Common myeloid progenitor, CD34-positive (primary cell): ENCODE data around the gene CD1E.

Experiments used
- CTCF ChIA-PET: fragments of 350-600 bp; sonication (Branson Sonifier 250); formaldehyde crosslinking; loops from one replicate; lab custom pipeline; 2021; ENCODE audit warnings: antibody characterized with exemption; lab: Charles Lee
- POLR2A ChIA-PET: fragments of 350-600 bp; sonication (Branson Sonifier 250); formaldehyde crosslinking; loops from one replicate; lab custom pipeline; 2021; ENCODE audit warnings: antibody characterized with exemption; lab: Charles Lee
- DNase-seq, 3 donors: peaks; one replicate each; pipeline versions ENCODE4 v3.0.0 to v3.0.0-alpha.2; 2013
- H3K27ac ChIP-seq, 2 experiments: 1 replicate in 1 of 2; 2 replicates in 1 of 2; pipeline ENCODE4 v1.7.0; 2013; ENCODE audit warnings: inconsistent platforms in 2 of 2, low read length in 2 of 2, mild to moderate bottlenecking in 2 of 2, low read depth in 1 of 2, moderate library complexity in 1 of 2; ENCODE audit not compliant: severe bottlenecking in 2 of 2, insufficient read depth in 1 of 2, poor library complexity in 1 of 2
- H3K27me3 ChIP-seq, 5 experiments: replicated peaks in 2 of 5; 1 replicate in 3 of 5; 2 replicates in 2 of 5; pipeline versions ENCODE4 v1.6.1 to v1.7.0; 2013; ENCODE audit warnings: low read length in 4 of 5, mild to moderate bottlenecking in 2 of 5, moderate library complexity in 2 of 5, inconsistent platforms in 1 of 5; ENCODE audit not compliant: insufficient read depth in 5 of 5, control insufficient read depth in 4 of 5
- H3K36me3 ChIP-seq, 4 experiments: 1 replicate in 2 of 4; 2 replicates in 2 of 4; pipeline versions ENCODE4 v1.6.1 to v1.7.0; 2013; ENCODE audit warnings: low read length in 3 of 4, control low read depth in 1 of 4, mild to moderate bottlenecking in 1 of 4; ENCODE audit not compliant: control insufficient read depth in 4 of 4, insufficient read depth in 4 of 4
- H3K4me1 ChIP-seq, 4 experiments: 1 replicate in 3 of 4; 2 replicates in 1 of 4; pipeline versions ENCODE4 v1.6.1 to v1.7.1; 2013; ENCODE audit warnings: low read length in 3 of 4, mild to moderate bottlenecking in 3 of 4, control low read depth in 1 of 4, inconsistent platforms in 1 of 4, moderate library complexity in 1 of 4; ENCODE audit not compliant: control insufficient read depth in 4 of 4, insufficient read depth in 4 of 4; ENCODE audit errors: control extremely low read depth in 1 of 4
- H3K4me3 ChIP-seq, 7 experiments: 1 replicate in 4 of 7; 2 replicates in 3 of 7; pipeline versions ENCODE4 v1.5.1 to v1.7.0; 2013; ENCODE audit warnings: mild to moderate bottlenecking in 7 of 7, low read length in 6 of 7, moderate library complexity in 6 of 7, inconsistent platforms in 2 of 7, low read depth in 2 of 7, control low read depth in 1 of 7; ENCODE audit not compliant: insufficient read depth in 4 of 7, control insufficient read depth in 1 of 7; ENCODE audit errors: extremely low read depth in 1 of 7
- H3K9me3 ChIP-seq, 5 experiments: 1 replicate in 4 of 5; 2 replicates in 1 of 5; pipeline versions ENCODE4 v1.6.1 to v1.7.1; 2013; ENCODE audit warnings: low read length in 4 of 5, mild to moderate bottlenecking in 2 of 5, inconsistent platforms in 1 of 5, low read depth in 1 of 5, moderate library complexity in 1 of 5; ENCODE audit not compliant: control insufficient read depth in 4 of 5, insufficient read depth in 2 of 5; ENCODE audit errors: control extremely low read depth in 1 of 5
- WGBS: methylation state at CpG from one replicate; pipeline ENCODE4 v1.1.5; 2013; ENCODE audit not compliant: insufficient coverage; 5-methylcytosine and 5-hydroxymethylcytosine counted together

The CD1E gene

DNA sequence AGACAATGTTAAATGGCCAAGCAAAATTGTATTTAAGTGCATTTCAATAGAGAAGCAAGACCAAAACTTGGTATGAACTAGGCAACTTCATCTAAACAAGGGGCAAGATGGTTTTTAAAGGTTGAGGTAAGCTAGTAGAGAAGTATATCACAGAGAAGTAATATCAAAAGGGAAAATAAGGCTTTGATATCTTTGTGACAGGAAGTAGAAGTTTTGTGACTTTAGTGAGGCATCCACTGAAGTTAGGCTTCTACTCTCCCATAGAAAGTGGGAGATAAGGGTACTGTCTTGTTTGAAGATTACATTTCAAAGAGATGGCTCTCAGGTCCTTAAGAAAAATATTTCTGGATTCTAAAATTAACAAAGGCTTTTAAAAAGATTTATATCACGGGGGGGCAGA, 36.6 kb downstream of the CD1E start:
- no peaks in the 10 kb centered on the region for H3K9me3 ChIP-seq
- H3K4me3 ChIP-seq, result no peak overlapping the region
- ChIA-PET POLR2A (no interaction called here), CTCF (no interaction called here)
- no peak overlapping the region for H3K27ac ChIP-seq
- H3K27me3 ChIP-seq, result no peaks in the 10 kb centered on the region
- H3K4me1 ChIP-seq, result no peaks in the 10 kb centered on the region
- no CpG with 5 or more reads among the region's 1 CpG for WGBS
- no peak for DNase-seq
- no peaks in the 10 kb centered on the region for H3K36me3 ChIP-seq

DNA sequence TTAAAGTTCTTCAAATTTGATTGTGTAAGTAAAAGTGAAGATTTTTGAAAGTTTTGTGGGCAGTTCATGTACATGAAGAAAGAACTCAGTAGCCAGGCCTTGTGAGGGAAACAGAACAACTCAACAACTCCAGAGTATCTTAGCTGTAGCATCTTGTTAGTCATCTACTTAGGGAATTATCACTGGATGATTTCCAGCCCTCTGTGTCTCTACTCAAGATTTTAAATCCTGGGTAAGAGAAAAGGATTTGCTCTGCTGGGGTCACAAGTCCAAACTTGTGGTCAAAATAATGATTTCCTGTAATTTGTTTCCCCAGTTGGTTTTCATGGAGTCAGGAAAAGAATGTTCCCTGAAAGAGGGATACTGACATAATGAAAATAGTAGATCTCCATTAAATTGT, 37.4 kb downstream of the CD1E start:
- Histone ChIP-seq H3K36me3 (no peaks in the 10 kb centered on the region), H3K4me1 (no peaks in the 10 kb centered on the region), H3K27me3 (no peaks in the 10 kb centered on the region), H3K4me3 (no peak overlapping the region), H3K27ac (no peak overlapping the region), H3K9me3 (no peaks in the 10 kb centered on the region)
- POLR2A ChIA-PET, result no interaction called here
- CTCF ChIA-PET, result no interaction called here
- no peak for DNase-seq

DNA sequence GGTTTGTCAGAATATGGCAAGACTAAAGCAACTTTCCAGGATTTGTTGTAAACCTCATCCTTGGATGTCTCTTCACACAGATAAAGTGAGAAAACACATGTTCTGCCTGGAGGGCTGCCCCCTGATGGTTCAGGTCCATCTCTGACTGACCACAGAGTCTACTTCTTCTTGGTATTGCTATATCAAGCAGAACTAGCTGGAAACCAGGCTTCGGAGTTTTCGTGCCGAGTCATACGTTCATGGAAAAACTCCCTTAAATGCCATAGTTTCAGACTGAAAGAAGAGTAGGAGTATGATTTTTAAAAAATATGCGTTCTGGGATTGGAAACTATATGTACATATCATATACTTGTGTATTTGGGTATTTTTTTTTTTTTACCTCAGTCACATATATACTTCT, 39.8 kb downstream of the CD1E start:
- WGBS, result no CpG with 5 or more reads among the region's 5 CpGs
- no peak overlapping the region for H3K27ac ChIP-seq
- no peak overlapping the region for H3K4me3 ChIP-seq
- H3K4me1 ChIP-seq, result no peaks in the 10 kb centered on the region
- H3K9me3 ChIP-seq, result no peaks in the 10 kb centered on the region
- CTCF ChIA-PET, result no interaction called here
- no peaks in the 10 kb centered on the region for H3K27me3 ChIP-seq
- H3K36me3 ChIP-seq, result no peaks in the 10 kb centered on the region
- DNase-seq, result no peak
- POLR2A ChIA-PET, result no interaction called here

DNA sequence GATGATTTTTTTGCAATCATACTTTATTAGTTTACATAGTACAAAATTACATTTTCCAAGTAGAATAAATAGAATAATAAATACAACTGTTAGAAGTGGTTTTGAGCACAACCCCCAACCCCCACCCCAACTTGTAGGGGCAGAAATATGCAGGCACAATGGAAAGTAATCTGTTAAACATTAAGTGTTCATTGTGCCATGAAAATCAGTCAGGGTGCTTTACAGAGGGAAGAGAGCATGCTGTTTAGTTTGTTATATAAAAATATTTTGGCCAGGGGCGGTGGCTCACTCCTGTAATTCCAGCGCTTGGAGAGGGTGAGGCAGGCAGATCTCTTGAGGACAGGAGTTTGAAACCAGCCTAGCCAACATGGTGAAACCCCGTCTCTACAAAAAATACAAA, 43.0 kb downstream of the CD1E start:
- no peaks in the 10 kb centered on the region for H3K9me3 ChIP-seq
- peaks cover 0 to 6% (median 0%) of the 10 kb centered on the region in 4 experiments for H3K4me1 ChIP-seq
- ChIA-PET POLR2A (no interaction called here), CTCF (no interaction called here)
- WGBS, result 97% methylated on average over 3 of the region's 3 CpGs
- H3K27ac ChIP-seq, result no peak overlapping the region
- no peak for DNase-seq
- H3K36me3 ChIP-seq, result no peaks in the 10 kb centered on the region
- H3K27me3 ChIP-seq, result no peaks in the 10 kb centered on the region
- no peak overlapping the region for H3K4me3 ChIP-seq

DNA sequence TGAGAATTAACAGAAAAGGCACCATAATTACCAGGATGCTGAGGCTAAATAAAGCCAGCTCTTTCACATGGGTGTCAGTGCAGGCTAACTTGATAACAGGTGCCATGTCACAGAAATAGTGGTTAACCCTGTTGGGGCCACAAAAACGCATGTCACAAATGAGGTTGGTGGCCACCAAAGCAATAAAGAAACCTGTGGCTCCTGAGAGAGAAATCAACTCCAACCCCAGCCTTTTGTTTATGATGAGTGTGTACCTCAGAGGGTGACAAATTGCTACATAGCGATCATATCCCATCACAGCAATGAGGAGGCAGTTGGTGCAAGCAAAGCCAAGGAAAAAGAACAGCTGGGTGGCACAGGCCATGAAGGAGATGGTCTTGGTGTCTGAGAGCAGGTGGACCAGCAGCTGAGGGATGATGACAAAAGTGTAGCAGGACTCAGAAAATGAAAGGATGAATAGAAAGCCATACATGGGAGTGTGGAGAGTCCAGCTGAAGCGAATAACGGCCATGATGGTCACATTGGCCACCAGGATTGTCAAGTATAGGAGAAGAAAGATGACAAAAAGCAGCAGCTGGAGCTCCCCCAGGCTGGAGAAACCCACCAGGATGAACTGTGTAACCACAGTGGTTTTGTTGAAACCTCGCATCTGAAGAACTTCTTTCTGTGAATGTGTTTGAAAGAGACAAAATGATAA, 45.3 kb downstream of the CD1E start, which contains the start of gene OR10T2:
Gene OR10T2, minus strand, starts transcription at position 649 of the 697 bp plus-strand sequence. Its CDS starts 0 bp downstream, at position 649.
- Histone ChIP-seq H3K4me3 (no peak within 1 kb of the TSS), H3K36me3 (no peaks in the 10 kb centered on the region), H3K27me3 (no peaks in the 10 kb centered on the region), H3K27ac (no peak within 1 kb of the TSS), H3K9me3 (no peaks in the 10 kb centered on the region), H3K4me1 (peaks cover 0 to 6% (median 0%) of the 10 kb centered on the region in 4 experiments)
- WGBS, result 100% methylated on average over 4 of the region's 5 CpGs
- ChIA-PET CTCF (no interaction called here), POLR2A (no interaction called here)
- DNase-seq, result no peak

DNA sequence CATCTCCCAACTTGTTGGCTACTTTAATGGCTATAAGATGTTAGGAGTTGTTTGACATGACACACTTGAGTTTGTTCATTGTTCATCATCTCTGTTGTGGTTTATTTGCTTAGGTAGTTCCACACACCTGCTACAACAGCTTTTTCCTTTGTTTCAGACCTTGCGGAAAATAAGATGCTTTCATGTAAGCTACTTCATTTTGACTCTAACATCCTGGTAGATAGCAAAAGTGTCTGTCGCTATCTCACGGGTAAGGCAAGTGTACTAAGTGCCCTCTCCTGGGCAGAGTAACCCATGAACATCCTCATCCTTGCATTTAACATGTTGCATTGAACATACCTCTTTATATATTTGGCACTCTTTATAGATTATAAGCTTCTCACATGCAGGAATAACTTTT, 47.2 kb downstream of the CD1E start:
- no peak overlapping the region for H3K4me3 ChIP-seq
- ChIA-PET CTCF (no interaction called here), POLR2A (no interaction called here)
- H3K27me3 ChIP-seq, result no peaks in the 10 kb centered on the region
- 100% methylated on average over 2 of the region's 3 CpGs for WGBS
- no peak overlapping the region for H3K27ac ChIP-seq
- no peaks in the 10 kb centered on the region for H3K9me3 ChIP-seq
- no peak for DNase-seq
- peaks cover 0 to 6% (median 0%) of the 10 kb centered on the region in 4 experiments for H3K4me1 ChIP-seq
- no peaks in the 10 kb centered on the region for H3K36me3 ChIP-seq

DNA sequence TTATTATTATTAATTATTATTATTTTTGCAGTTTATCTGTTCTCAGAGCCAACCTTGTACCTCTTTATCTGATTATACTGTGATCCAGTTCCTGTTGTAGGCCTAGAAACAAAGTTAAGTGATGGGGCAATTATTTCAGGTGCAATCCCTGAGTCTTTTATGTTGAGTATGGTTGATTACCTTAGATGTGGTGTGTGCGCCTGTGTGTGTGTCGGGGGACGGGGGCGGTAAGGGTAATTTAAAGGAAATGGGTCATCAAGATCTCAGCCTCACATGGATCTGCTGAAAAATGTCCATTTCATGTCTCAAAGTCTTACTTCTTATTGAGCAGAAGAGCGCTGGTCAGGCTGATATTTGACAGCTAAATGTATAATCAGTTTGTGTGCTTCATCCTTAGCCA, 53.4 kb downstream of the CD1E start:
- H3K36me3 ChIP-seq, result no peaks in the 10 kb centered on the region
- no peaks in the 10 kb centered on the region for H3K9me3 ChIP-seq
- H3K4me3 ChIP-seq, result no peak overlapping the region
- no peak for DNase-seq
- no peak overlapping the region for H3K27ac ChIP-seq
- no peaks in the 10 kb centered on the region for H3K27me3 ChIP-seq
- CTCF ChIA-PET, result no interaction called here
- H3K4me1 ChIP-seq, result no peaks in the 10 kb centered on the region
- POLR2A ChIA-PET, result no interaction called here
- WGBS, result 100% methylated on average over 4 of the region's 5 CpGs
